ENCODE measurements around the gene SLC34A2.

GRCh38 chr4:25712611-25713010 lies 57.0 kb downstream of the SLC34A2 start:
- TF ChIP-seq EZH2phosphoT487 (IDR thresholded peaks at IDR 0.05; ENCODE audit: low read depth) (no peak), CTCF (IDR thresholded peaks at IDR 0.05; ENCODE audit: low read depth, low read length) (no peak)

Measured in OCI-LY3 (cell line).